ENCODE data around the gene COQ10A. TPM values are rescaled to one million over a fixed set of nuclear protein-coding genes. Genes with fewer than 3 reads are reported as not detected.

COQ10A gene
- total and polyA plus RNA-seq, 9 of the 15 experiments (the other 6 are each of a cell fraction or from before 2014, with no cell fraction given): 3.1 to 26.4 (median 12.7) TPM

- TF ChIP-seq ZNF239 (CRISPR knock-in tag; IDR thresholded peaks at IDR 0.05): no peak
- TF ChIP-seq NRF1 (conservative IDR thresholded peaks at IDR 0.05 in 1 of 2, IDR thresholded peaks at IDR 0.05 in 1 of 2): peak; percentile 89 to 90
- TF ChIP-seq CCAR2 (IDR thresholded peaks at IDR 0.05; ENCODE audit: low read depth, low read length): no peak
- peak; percentile 74 for TF ChIP-seq E2F8 (IDR thresholded peaks at IDR 0.05; ENCODE audit: low read depth, partially characterized antibody)
- TF ChIP-seq ZSCAN29 (IDR thresholded peaks at IDR 0.05): peak; percentile 95
- no peak for TF ChIP-seq SMC3 (conservative IDR thresholded peaks at IDR 0.05; ENCODE audit: insufficient read depth, low read depth, low read length)
- peak; percentile 85 for TF ChIP-seq ZBTB40 (IDR thresholded peaks at IDR 0.05)
- TF ChIP-seq ZBTB40 (CRISPR knock-in tag; IDR thresholded peaks at IDR 0.05): no peak
- no peak for TF ChIP-seq ZNF41 (CRISPR knock-in tag; conservative IDR thresholded peaks at IDR 0.05)
- TF ChIP-seq ZNF124 (CRISPR knock-in tag; IDR thresholded peaks at IDR 0.05): no peak
Observed at GRCh38 chr12:56221757-56222530, 44.8 kb upstream of the COQ10A start, which contains the start of gene RNF41 (continued).

Data from K562 (cell line).